GM18526 (cell line): ENCODE results near the gene PTH2R.

Experiments used
- POLR2A ChIP-seq: IDR thresholded peaks from 3 replicates; pipeline ENCODE4 v1.6.1; 2011; ENCODE audit not compliant: insufficient read length; ENCODE audit errors: extremely low read depth

Gene PTH2R

DNA sequence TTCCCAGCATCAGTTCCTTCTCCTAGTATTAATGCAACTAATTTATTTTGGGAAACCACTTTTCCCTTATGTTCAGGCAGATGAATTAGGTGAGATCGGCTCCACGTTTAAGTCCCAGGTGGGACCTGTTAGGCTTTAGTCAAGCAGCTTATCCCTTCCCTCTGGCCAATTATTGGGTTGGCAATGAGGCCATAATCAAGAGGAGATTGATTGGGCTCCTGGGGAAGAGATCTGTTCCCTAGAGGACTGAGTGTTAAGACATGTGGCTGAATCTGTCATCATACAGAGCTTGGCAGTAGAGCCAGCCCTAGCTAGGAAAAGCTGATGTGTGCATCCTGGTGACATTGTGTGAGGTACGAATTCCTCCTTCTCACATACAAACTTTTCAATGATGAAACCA is 104.4 kb downstream of the PTH2R start:
- no peak for TF ChIP-seq POLR2A

DNA sequence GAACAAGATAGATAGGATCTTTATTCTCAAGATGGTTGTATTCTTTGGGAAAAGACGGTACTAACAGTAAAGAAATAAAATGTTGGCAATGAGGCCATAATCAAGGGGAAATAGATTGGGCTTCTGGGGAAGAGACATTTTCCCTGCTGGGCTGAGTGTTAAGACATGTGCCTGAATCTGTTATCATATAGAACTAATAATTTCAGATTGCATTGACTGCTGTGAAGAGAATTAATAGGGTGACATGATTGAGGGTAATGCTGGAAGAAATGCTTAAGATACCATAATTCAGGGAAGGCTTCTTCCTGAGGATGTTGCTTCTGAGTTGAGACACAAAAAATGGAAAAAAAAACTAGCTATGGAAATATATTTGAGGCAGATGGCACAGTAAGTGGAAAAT is 105.0 kb downstream of the PTH2R start:
- no peak for TF ChIP-seq POLR2A

DNA sequence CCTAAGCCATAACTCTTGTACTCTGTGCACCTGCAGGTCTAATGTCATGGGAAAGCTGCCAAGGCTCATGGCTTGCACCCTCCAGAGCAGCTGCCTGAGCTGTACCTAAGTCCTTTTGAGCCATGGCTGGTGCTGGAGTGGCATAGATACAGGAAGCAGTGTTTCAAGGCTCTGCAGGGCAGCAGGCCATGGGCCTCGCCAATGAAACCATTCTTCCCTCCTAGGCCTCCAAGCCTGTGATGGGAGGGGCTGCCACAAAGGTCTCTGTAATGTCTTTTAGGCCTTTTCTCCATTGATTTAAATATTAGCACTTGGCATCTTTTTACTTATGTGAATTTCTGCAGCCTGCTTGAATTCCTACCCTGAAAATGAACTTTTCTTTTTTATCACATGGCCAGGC is 108.5 kb downstream of the PTH2R start:
- TF ChIP-seq POLR2A: no peak

DNA sequence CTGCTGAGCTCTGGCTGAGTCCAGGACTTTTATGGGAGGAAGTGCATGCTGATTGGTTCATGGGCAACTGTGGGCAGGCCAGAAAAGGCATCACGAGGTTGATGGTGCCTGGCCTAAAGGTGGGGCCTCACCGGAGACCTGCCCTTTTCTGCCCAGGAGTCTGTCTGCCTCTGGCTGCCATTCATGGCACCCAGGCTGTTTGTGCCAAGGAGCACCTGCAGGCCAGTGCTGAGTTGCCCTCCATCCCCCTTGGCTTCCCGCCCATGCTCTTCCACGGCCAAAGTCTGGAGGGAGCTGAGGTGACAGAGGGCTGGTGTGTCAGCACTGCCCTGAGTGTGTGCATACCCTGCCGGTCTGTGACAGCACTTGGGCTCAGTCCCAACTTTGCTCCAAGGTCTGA is 123.2 kb downstream of the PTH2R start:
- TF ChIP-seq POLR2A: no peak

DNA sequence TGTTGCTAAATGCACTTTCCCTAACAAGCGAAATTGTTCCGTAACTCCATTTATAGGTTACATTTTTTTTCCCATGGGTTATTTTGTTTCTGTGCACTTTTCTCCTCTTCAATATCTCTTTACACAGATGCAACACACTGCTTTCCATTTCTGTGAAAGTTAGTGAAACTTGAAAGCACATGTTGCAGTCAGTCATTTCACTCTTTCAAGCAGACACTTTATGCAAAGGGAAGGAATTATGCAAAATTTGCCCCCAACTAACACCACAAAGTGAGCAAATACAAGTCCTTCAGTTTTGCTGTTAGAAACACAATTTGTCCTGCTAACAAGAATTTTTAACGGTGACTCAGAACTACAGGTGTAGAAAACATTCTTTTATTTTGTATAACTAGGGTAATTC is 124.8 kb downstream of the PTH2R start:
- no peak for TF ChIP-seq POLR2A

DNA sequence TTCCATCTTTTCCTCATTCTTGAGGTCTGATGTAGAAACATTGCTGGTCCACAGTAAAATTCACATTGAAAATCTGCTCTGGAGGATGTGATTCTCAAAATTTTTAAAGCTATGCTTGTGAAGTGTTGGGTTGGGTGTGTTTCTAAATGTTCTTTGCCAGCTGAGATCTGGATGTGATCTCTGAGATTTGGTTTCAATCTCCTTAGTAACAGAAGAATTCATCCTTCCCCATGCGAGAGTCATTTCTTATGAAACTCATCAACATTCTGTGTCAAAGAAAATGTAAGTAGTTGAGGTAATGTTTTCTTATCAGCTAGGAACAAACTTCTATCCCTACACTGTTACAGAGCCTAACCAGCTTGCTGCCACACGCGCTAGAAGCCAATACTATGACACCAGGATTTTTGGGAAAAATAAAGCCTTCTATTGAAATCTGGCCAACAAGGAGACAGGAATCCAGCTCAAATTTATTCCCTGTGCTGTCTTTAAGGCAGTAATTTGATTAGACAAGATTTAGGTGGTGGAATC is 134.9 kb downstream of the PTH2R start:
- TF ChIP-seq POLR2A: no peak

DNA sequence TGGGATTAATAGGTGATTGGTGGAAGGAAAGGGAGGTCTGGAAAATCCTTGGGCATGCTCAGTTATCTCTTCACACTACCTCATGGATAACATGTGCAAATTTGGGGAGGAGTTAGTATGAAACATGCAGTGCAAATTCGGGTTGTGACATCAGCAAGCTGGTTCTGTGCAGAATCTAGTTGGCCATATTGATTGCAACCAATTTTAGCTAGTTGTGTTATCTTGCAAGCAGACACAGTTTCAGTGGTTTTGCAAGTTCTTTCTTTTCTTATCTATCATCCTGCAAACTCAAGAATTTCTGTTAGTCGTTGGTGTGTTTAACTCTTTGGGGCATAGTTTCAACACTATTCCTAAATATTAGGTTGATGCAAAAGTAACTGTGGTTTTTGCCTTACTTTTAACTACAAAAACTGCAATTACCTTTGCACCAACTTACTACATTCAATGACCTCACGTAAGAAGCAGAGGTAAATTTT is 135.4 kb downstream of the PTH2R start:
- TF ChIP-seq POLR2A: no peak

DNA sequence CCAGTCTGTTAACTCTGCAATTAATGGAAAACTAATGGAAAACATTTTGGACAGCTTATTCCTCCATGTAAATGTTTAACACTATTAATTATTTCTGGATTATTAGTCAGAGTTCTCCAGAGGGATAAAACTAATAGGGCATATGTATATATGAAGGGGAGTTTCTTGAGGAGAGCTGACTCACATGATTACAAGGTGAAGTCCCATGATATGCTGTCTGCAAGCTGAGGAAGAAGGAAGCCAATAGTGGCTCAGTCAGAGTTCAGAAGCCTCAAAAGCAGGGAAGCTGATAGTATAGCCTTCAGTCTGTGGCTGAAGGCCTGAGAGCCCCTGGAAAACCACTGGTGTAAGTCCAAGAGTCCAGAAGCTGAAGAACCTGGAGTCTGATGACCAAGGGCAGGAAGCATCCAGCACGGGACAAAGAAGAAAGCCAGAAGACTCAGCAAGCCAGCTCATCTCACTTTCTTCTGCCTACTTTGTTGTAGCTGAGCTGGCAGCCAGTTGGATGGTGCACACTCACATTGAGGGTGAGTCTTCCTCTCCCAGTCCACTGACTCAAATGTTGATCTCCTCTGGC is 136.0 kb downstream of the PTH2R start:
- TF ChIP-seq POLR2A: no peak
